GM12878 (cell line): ENCODE measurements around the gene MVP. TPM values are rescaled to one million over a fixed set of nuclear protein-coding genes. Genes with fewer than 3 reads are reported as not detected.
A peak's percentile ranks its signal among the peaks of the same experiment; 100 is the strongest.

Source experiments
- BRCA1 ChIP-seq: IDR thresholded peaks from 2 replicates; pipeline ENCODE4 v1.6.1; 2011; ENCODE audit warnings: low read depth, low read length, improper control_type of control experiment
- DPF2 ChIP-seq: fragments of 450-650 bp; IDR thresholded peaks from 2 replicates; pipeline ENCODE4 v1.6.1; 2017; ENCODE audit warnings: mild to moderate bottlenecking
- IRF4 ChIP-seq: IDR thresholded peaks from 2 replicates; pipeline ENCODE4 v1.6.1; 2011; ENCODE audit warnings: low read depth, low read length
- KDM1A ChIP-seq: fragments of 200-600 bp; sonication (generic); IDR thresholded peaks from 2 replicates; pipeline ENCODE4 v1.6.1; 2016; ENCODE audit warnings: borderline replicate concordance
- MYB ChIP-seq: fragments of 150-350 bp; IDR thresholded peaks from 2 replicates; pipeline ENCODE4 v1.6.1; 2014; ENCODE audit warnings: mild to moderate bottlenecking, low read depth, low read length, borderline replicate concordance
- NR2C1 ChIP-seq: fragments of 450-650 bp; IDR thresholded peaks from 2 replicates; pipeline ENCODE4 v1.6.1; 2017; ENCODE audit warnings: antibody characterized with exemption, mild to moderate bottlenecking, moderate library complexity
- PAX5 ChIP-seq: IDR thresholded peaks from 2 replicates; pipeline ENCODE4 v1.6.1; 2011; ENCODE audit warnings: low read depth, low read length, borderline replicate concordance
- PML ChIP-seq: IDR thresholded peaks from 2 replicates; pipeline ENCODE4 v1.6.1; 2012; ENCODE audit warnings: low read length, inconsistent platforms
- SIX5 ChIP-seq: IDR thresholded peaks from 2 replicates; pipeline ENCODE4 v1.6.1; 2011; ENCODE audit warnings: mild to moderate bottlenecking, low read depth, low read length, moderate library complexity; ENCODE audit not compliant: severe bottlenecking
- SMC3 ChIP-seq: IDR thresholded peaks from 2 replicates; pipeline ENCODE4 v1.6.1; 2011; ENCODE audit warnings: low read length, improper control_type of control experiment, borderline replicate concordance
- ZNF207 ChIP-seq: fragments of 450-650 bp; IDR thresholded peaks from 2 replicates; pipeline ENCODE4 v1.6.1; 2014; ENCODE audit warnings: antibody characterized with exemption, mild to moderate bottlenecking, borderline replicate concordance
- polyA plus RNA-seq, 11 experiments: library from polyadenylated mRNA; depleted of rRNA in 4 of 11; unstranded in 6 of 11; stranded (reverse) in 5 of 11; fragments of >200 nt; fragmentation: Nextera tagmentation in 4 of 11; fragmentation: Illumina TruSeq in 1 of 11; extraction: Ambion mirVana in 4 of 11; extraction: Trizol in 1 of 11; gene quantifications; 1 replicate in 1 of 11; 2 replicates in 10 of 11; pipeline versions ENCODE4 v1.2.1 to v1.2.3, GENCODE V29; 2011 to 2016; ENCODE audit warnings: inconsistent platforms in 2 of 11, missing spikeins in 2 of 11, low read depth in 1 of 11
- total RNA-seq, 4 experiments: library from RNA; depleted of rRNA in 3 of 4; stranded (reverse); fragments of >200 nt in 3 of 4; fragmentation: Illumina TruSeq in 1 of 4; extraction: Trizol in 1 of 4; gene quantifications; 2 replicates each; pipeline versions ENCODE4 v1.2.1 to v1.2.3, GENCODE V29; 2013 to 2021
- TF ChIP-seq, protein P1 (sequence below): fragments of 450-650 bp; IDR thresholded peaks from 2 replicates; pipeline ENCODE4 v1.6.1; 2018; ENCODE audit warnings: borderline replicate concordance, mild to moderate bottlenecking; ENCODE audit not compliant: partially characterized antibody
- TF ChIP-seq, protein P2 (sequence below): fragments of 450-650 bp; formaldehyde crosslinking; IDR thresholded peaks from 2 replicates; pipeline ENCODE4 v1.4.0; 2020; ENCODE audit warnings: mild to moderate bottlenecking, moderate library complexity
- TF ChIP-seq, protein P3 (sequence below): fragments of 150-350 bp; IDR thresholded peaks from 2 replicates; pipeline ENCODE4 v1.6.1; 2016; ENCODE audit warnings: low read depth, low read length
- TF ChIP-seq, protein P4 (sequence below): fragments of 150-350 bp; IDR thresholded peaks from 2 replicates; pipeline ENCODE4 v1.6.1; 2014; ENCODE audit warnings: mild to moderate bottlenecking, low read depth, low read length

The MVP gene
- total and polyA plus RNA-seq, 10 of the 15 experiments (the other 5 are each of a cell fraction or from before 2014, with no cell fraction given), result 0.98 to 74.2 (median 54.7) TPM

DNA sequence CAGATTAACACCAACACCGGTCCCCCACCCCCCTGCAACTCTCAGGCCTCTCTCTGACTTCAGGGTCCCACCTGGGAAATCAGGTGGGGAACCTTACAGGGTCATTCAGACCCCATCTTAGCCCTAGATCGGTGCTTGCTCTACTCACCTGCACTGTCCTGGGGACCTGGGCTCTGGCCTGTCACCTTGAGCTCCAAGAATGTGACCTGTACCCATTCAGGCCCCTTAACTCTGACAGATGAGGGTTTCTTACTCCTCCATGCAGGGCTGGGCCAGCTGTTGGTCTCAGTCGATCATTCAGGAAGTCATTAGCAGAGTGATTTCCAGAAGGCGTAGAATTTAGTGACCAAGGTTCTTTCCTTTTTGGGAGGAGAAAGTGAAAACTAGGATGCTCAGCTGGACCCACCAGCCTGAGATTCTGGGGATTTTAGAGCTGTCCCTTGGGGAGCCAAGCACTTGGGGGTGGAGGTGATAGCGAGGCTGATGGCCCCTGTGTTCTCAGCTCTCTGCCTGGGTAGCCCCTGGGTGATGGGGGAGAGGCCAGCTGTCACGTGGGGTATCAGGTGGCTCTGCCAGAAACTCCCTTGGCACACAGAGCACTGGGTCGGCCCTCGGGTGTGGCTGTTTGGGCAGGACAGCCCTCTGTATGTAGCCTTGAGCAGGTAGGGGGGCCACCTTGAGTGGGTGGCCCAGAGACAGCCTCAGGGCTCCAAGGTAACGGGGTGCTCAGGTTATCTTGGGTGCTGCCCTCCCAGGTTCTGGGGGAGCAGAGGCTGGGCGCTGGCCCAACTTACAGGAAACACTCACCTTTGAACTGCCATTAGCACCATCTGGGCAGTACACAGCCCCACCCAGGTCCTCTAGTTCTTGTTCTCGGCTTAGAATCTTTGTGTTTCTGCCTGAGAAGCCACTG is 724 bp downstream of the MVP start (continued):
- no peak for TF ChIP-seq MYB
- no peak for TF ChIP-seq PML
- TF ChIP-seq BRCA1, result no peak
- TF ChIP-seq SIX5, result no peak
- TF ChIP-seq KDM1A, result no peak
- peak; percentile 45; the same call in 1 of the 2 replicates for TF ChIP-seq NR2C1
- TF ChIP-seq SMC3, result 0 out of 2 replicates have a peak, but pooled peaks have one; percentile 9
- TF ChIP-seq, protein P1, sequence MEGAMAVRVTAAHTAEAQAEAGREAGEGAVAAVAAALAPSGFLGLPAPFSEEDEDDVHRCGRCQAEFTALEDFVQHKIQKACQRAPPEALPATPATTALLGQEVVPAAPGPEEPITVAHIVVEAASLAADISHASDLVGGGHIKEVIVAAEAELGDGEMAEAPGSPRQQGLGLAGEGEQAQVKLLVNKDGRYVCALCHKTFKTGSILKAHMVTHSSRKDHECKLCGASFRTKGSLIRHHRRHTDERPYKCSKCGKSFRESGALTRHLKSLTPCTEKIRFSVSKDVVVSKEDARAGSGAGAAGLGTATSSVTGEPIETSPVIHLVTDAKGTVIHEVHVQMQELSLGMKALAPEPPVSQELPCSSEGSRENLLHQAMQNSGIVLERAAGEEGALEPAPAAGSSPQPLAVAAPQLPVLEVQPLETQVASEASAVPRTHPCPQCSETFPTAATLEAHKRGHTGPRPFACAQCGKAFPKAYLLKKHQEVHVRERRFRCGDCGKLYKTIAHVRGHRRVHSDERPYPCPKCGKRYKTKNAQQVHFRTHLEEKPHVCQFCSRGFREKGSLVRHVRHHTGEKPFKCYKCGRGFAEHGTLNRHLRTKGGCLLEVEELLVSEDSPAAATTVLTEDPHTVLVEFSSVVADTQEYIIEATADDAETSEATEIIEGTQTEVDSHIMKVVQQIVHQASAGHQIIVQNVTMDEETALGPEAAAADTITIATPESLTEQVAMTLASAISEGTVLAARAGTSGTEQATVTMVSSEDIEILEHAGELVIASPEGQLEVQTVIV, result no peak
- TF ChIP-seq DPF2, result peak; percentile 28; the same call in 1 of the 2 replicates
- 0 out of 2 replicates have a peak, but pooled peaks have one; percentile 8 for TF ChIP-seq PAX5
- TF ChIP-seq IRF4, result no peak
- TF ChIP-seq, protein P2, sequence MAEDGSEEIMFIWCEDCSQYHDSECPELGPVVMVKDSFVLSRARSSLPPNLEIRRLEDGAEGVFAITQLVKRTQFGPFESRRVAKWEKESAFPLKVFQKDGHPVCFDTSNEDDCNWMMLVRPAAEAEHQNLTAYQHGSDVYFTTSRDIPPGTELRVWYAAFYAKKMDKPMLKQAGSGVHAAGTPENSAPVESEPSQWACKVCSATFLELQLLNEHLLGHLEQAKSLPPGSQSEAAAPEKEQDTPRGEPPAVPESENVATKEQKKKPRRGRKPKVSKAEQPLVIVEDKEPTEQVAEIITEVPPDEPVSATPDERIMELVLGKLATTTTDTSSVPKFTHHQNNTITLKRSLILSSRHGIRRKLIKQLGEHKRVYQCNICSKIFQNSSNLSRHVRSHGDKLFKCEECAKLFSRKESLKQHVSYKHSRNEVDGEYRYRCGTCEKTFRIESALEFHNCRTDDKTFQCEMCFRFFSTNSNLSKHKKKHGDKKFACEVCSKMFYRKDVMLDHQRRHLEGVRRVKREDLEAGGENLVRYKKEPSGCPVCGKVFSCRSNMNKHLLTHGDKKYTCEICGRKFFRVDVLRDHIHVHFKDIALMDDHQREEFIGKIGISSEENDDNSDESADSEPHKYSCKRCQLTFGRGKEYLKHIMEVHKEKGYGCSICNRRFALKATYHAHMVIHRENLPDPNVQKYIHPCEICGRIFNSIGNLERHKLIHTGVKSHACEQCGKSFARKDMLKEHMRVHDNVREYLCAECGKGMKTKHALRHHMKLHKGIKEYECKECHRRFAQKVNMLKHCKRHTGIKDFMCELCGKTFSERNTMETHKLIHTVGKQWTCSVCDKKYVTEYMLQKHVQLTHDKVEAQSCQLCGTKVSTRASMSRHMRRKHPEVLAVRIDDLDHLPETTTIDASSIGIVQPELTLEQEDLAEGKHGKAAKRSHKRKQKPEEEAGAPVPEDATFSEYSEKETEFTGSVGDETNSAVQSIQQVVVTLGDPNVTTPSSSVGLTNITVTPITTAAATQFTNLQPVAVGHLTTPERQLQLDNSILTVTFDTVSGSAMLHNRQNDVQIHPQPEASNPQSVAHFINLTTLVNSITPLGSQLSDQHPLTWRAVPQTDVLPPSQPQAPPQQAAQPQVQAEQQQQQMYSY (CRISPR knock-in tag), result no peak
- TF ChIP-seq, protein P3, sequence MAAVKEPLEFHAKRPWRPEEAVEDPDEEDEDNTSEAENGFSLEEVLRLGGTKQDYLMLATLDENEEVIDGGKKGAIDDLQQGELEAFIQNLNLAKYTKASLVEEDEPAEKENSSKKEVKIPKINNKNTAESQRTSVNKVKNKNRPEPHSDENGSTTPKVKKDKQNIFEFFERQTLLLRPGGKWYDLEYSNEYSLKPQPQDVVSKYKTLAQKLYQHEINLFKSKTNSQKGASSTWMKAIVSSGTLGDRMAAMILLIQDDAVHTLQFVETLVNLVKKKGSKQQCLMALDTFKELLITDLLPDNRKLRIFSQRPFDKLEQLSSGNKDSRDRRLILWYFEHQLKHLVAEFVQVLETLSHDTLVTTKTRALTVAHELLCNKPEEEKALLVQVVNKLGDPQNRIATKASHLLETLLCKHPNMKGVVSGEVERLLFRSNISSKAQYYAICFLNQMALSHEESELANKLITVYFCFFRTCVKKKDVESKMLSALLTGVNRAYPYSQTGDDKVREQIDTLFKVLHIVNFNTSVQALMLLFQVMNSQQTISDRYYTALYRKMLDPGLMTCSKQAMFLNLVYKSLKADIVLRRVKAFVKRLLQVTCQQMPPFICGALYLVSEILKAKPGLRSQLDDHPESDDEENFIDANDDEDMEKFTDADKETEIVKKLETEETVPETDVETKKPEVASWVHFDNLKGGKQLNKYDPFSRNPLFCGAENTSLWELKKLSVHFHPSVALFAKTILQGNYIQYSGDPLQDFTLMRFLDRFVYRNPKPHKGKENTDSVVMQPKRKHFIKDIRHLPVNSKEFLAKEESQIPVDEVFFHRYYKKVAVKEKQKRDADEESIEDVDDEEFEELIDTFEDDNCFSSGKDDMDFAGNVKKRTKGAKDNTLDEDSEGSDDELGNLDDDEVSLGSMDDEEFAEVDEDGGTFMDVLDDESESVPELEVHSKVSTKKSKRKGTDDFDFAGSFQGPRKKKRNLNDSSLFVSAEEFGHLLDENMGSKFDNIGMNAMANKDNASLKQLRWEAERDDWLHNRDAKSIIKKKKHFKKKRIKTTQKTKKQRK, result no peak
- TF ChIP-seq, protein P4, sequence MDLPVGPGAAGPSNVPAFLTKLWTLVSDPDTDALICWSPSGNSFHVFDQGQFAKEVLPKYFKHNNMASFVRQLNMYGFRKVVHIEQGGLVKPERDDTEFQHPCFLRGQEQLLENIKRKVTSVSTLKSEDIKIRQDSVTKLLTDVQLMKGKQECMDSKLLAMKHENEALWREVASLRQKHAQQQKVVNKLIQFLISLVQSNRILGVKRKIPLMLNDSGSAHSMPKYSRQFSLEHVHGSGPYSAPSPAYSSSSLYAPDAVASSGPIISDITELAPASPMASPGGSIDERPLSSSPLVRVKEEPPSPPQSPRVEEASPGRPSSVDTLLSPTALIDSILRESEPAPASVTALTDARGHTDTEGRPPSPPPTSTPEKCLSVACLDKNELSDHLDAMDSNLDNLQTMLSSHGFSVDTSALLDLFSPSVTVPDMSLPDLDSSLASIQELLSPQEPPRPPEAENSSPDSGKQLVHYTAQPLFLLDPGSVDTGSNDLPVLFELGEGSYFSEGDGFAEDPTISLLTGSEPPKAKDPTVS, result no peak
- no peak; the same call in 1 of the 2 replicates for TF ChIP-seq ZNF207
